ENCODE measurements around the gene TTYH3.

The TTYH3 gene

DNA sequence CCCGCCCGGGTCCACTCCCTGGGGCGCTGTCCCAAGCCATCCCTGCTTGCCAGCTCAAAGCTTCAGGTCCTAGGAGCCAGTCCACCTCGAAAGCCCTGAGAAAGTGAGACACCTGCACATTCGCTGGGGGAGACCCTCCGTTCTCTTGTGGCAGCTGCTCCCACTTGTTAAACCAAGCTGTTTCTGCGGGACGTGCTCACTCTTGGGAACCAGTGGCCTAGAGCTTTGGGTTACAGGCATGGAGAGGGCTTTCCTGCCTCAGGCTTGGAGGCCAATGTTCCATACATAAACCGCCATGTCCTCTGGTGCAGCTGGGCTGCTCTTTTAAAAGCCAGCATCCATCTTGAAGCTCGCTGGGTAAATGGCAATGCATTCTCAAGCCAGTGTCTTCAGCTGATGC lies 19.9 kb upstream of the TTYH3 start:
- peaks cover 21% of the 10 kb centered on the region for H3K4me1 ChIP-seq (ENCODE audit: insufficient read depth, low read length)
- H3K9ac ChIP-seq (ENCODE audit: low read length): no peak overlapping the region
- no peaks in the 10 kb centered on the region for H3K36me3 ChIP-seq (ENCODE audit: insufficient read depth, low read length)
- H3K27me3 ChIP-seq (ENCODE audit: control insufficient read depth in 1 of 2, insufficient read depth in 2 of 2, low read length in 2 of 2): no peaks in the 10 kb centered on the region
- no peak overlapping the region for H3K27ac ChIP-seq (ENCODE audit: low read depth, low read length)
- H3K4me3 ChIP-seq (ENCODE audit: low read depth in 1 of 2, low read length in 2 of 2): no peak overlapping the region
- no peaks in the 10 kb centered on the region for H3K9me3 ChIP-seq (ENCODE audit: low read length)

DNA sequence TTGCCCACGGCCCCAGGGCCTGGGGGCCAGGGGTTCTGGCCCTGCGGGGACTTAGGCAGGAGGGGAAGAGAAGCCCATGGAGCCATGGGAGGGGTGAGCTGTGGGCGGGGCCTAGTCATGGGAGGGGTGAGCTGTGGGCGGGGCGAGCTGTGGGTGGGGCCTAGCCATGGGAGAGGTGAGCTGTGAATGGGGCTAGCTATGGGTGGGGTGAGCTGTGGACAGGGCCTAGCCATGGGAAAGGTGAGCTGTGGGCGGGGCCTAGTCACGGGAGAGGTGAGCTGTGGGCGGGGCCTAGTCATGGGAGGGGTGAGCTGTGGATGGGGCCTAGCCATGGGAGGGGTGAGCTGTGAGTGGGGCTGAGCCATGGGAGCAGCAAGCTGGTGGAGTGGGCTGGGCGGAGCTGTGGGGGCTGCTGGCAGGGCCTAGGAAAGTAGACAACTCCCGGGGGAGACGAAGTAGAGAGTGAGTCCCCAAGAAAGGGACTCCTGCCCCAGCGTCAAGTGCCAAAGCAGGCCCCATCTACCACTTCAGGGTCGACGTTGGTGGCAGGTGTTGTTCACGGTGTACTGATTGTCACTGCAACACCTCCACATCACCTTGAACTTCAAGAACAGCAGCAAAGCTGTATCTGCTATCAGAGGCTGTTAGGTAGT lies 19.2 kb upstream of the TTYH3 start:
- no peaks in the 10 kb centered on the region for H3K27me3 ChIP-seq (ENCODE audit: control insufficient read depth in 1 of 2, insufficient read depth in 2 of 2, low read length in 2 of 2)
- H3K4me1 ChIP-seq (ENCODE audit: insufficient read depth, low read length): peaks cover 27% of the 10 kb centered on the region
- H3K27ac ChIP-seq (ENCODE audit: low read depth, low read length): no peak overlapping the region
- no peaks in the 10 kb centered on the region for H3K9me3 ChIP-seq (ENCODE audit: low read length)
- H3K36me3 ChIP-seq (ENCODE audit: insufficient read depth, low read length): no peaks in the 10 kb centered on the region
- no peak overlapping the region for H3K4me3 ChIP-seq (ENCODE audit: low read depth in 1 of 2, low read length in 2 of 2)
- no peak overlapping the region for H3K9ac ChIP-seq (ENCODE audit: low read length)

DNA sequence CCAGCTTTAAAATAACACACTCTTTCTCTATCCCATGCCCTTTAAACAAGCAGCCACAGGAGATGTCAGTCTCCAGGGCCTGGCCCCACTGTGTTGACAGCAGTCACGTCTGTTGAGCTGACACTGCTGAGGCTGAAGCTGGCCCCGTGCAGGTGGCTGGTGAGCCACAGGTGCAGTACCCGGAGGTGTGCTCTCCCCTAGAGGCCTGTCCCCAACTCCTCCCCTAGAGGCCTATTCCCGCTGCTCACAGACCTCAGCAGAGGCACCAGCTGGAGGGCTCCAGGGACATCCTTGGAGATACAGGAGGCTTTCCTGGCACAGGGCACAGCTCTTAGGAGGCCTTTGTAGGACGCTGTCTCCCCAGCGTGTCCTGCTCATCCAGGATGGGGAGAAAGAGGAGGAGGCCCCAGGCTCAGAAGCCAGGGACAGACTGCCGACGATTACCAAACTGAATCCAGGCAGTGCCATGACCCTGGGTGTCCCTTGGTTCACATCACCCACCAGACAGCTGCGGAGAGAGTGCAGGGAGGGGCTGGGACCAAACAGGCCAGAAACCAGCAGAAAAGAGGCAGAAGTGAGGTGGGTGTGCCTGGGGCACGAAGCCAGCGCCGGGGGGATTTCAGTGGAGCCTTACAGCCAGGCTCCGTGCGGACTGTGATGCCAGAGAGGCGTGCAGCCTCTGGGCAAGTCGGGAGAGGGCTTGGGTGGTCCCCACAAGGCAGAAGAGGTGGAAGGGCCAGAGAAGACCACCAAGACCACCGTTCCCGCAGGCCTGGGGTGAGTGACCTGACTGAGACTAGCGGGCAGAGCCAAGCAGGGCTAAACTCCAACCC lies 18.5 kb upstream of the TTYH3 start:
- Histone ChIP-seq H3K9ac (ENCODE audit: low read length) (no peak overlapping the region), H3K27ac (ENCODE audit: low read depth, low read length) (no peak overlapping the region), H3K4me1 (ENCODE audit: insufficient read depth, low read length) (peaks cover 35% of the 10 kb centered on the region), H3K4me3 (ENCODE audit: low read depth in 1 of 2, low read length in 2 of 2) (no peak overlapping the region), H3K9me3 (ENCODE audit: low read length) (no peaks in the 10 kb centered on the region), H3K27me3 (ENCODE audit: control insufficient read depth in 1 of 2, insufficient read depth in 2 of 2, low read length in 2 of 2) (no peaks in the 10 kb centered on the region), H3K36me3 (ENCODE audit: insufficient read depth, low read length) (no peaks in the 10 kb centered on the region)

DNA sequence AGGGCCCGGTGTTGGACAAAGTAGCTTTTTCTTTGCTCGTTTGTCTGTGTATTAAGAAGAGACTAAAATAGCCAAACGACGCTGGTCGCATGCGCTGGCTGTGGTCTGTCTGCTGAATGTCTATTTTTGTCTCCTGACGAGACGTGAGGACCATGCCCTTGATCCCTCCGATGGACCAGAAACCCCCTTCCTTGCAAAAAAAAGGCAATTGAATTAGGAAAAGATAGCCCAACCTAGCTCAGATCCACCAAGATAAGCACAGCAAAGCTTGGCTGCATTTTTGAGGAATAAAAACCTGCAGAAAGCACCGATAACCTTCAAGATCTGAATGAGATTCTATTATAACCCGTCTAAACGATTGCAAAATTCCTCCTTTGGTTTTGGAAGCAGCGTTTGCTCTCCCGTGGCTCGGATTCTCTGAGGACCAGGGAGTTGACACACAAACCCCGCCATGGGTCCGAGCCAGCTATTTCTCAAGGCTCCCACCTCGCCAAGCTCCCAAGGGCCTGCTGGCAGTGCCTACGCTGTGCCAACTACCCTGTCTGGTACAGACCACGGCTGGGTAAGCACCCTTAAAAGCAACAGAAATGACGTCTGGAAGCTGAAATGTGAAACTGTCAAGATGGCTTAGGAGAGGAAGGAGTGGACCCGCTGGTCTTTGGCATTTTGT lies 17.7 kb upstream of the TTYH3 start:
- Histone ChIP-seq H3K4me1 (ENCODE audit: insufficient read depth, low read length) (peaks cover 35% of the 10 kb centered on the region), H3K4me3 (ENCODE audit: low read depth in 1 of 2, low read length in 2 of 2) (peak overlapping the region in 1 of 2 donors; percentile 31), H3K9me3 (ENCODE audit: low read length) (no peaks in the 10 kb centered on the region), H3K27ac (ENCODE audit: low read depth, low read length) (no peak overlapping the region), H3K27me3 (ENCODE audit: control insufficient read depth in 1 of 2, insufficient read depth in 2 of 2, low read length in 2 of 2) (no peaks in the 10 kb centered on the region), H3K36me3 (ENCODE audit: insufficient read depth, low read length) (no peaks in the 10 kb centered on the region), H3K9ac (ENCODE audit: low read length) (no peak overlapping the region)

DNA sequence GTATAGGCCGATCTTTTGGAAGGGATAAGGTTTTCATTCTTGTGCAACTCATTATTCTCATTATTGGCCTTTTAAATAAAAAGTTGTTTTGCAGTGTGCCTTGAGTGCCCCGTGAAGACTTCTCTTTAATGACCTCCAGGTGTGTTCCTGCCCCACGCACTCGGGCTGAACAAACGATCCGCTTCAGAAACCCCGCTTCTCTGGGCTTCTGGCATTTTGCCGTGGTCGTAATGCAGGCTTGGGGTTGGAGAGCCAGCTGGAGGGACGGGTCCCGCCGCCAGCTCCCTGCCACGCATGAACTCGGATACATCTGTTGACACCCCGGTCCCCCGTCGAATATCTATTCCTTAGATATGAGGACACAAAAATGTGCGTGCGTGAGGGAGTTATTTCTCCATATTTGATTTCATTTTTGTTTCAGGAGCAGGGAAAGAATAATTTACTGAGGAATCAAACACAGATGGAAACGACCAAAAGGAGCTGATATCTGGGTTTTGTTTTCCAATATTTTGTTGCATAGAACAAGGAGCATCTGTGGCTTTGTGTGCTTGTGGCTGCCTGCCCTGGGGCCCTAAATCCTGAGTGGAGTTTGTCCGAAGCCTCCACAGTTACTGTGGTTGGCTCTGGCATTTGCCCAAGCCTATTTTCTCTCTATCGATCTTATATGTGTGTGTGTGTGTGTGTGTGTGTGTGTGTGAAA lies 17.0 kb upstream of the TTYH3 start:
- no peak overlapping the region for H3K9ac ChIP-seq (ENCODE audit: low read length)
- no peaks in the 10 kb centered on the region for H3K27me3 ChIP-seq (ENCODE audit: control insufficient read depth in 1 of 2, insufficient read depth in 2 of 2, low read length in 2 of 2)
- peak overlapping the region; percentile 3 for H3K27ac ChIP-seq (ENCODE audit: low read depth, low read length)
- H3K36me3 ChIP-seq (ENCODE audit: insufficient read depth, low read length): no peaks in the 10 kb centered on the region
- peaks cover 35% of the 10 kb centered on the region for H3K4me1 ChIP-seq (ENCODE audit: insufficient read depth, low read length)
- H3K9me3 ChIP-seq (ENCODE audit: low read length): no peaks in the 10 kb centered on the region
- H3K4me3 ChIP-seq (ENCODE audit: low read depth in 1 of 2, low read length in 2 of 2): peak overlapping the region in 1 of 2 donors; percentile 31

DNA sequence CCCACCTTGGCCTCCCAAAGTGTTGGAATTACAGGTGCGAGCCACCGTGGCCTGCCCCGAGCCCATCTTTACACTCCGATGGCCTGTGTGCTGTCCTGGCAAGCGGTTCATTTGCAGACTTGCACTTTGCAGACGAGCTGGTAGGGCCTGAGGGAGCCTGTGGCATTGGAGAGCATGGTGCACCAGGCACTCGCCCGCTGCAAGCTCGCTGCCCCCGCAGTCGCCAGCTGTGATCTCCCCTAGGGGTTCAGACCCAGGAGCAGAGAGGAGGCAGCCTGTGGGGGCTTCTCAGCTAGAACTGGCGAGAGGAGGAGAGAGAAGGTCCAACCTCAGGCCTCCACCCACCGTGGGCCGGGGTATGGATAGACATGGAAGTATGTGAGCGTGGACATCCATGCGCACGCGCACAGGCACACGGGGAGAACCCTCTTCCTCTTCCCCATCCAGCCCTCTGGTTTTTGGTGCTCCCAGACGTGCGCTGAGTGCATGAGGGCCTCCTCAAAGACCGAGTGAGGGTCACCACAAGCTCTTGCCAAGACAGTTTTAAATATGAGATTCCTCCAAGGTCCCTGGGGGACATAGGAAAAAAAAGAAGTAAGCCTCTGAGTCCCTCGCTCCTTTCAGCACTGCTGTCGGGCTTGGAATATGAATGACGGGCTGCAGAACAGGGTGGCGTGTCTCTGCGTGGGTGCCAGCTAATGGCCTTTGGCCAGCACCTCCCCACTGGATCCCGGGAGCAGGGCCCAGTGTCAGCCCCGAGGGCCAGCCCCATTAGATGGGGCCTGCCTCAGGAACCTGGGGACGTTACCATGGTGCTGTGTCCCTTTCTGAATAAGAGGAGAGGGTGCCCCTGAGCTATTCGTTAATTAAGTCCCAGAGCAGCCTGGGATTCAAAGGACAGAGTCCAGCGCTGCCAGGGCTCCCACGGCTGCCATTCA lies 15.1 kb upstream of the TTYH3 start:
- H3K4me3 ChIP-seq (ENCODE audit: low read depth in 1 of 2, low read length in 2 of 2): no peak overlapping the region

DNA sequence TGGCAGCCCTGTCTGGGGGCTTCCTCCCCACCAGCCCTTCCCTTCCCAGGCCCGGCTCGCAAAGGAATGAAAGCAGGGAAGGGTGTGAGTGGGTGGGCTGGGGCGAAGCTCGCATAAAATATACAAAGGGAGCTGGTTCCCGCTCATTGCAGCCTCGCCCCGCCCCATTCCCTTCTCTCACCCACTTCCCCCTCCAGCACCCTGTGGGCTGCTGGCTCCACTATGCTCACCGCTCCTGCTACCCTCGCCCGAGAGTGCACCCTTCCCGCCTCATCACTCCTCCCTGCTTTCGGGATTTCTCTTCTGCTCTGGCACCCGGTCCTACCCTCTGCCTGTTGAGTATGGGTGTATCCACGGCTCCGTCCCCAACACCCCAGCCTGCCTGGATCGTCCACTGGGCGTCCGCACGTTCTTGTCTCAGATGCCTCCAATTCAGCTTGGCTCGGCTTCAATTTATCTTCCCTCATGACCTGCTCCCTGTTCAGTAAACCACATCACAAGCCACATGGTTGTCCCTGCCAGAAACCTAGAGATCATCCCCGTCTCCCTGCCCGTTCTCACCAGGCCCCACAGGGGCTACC lies 14.4 kb upstream of the TTYH3 start:
- H3K4me3 ChIP-seq (ENCODE audit: low read depth in 1 of 2, low read length in 2 of 2): no peak overlapping the region
- H3K9ac ChIP-seq (ENCODE audit: low read length): no peak overlapping the region
- peaks cover 42% of the 10 kb centered on the region for H3K4me1 ChIP-seq (ENCODE audit: insufficient read depth, low read length)
- H3K27ac ChIP-seq (ENCODE audit: low read depth, low read length): no peak overlapping the region
- no peaks in the 10 kb centered on the region for H3K36me3 ChIP-seq (ENCODE audit: insufficient read depth, low read length)
- no peaks in the 10 kb centered on the region for H3K27me3 ChIP-seq (ENCODE audit: control insufficient read depth in 1 of 2, insufficient read depth in 2 of 2, low read length in 2 of 2)
- H3K9me3 ChIP-seq (ENCODE audit: low read length): no peaks in the 10 kb centered on the region

More for the DNA sequence above, 15.1 kb upstream of the TTYH3 start:
- H3K27me3 ChIP-seq (ENCODE audit: control insufficient read depth in 1 of 2, insufficient read depth in 2 of 2, low read length in 2 of 2): no peaks in the 10 kb centered on the region
- H3K27ac ChIP-seq (ENCODE audit: low read depth, low read length): no peak overlapping the region
- peaks cover 40% of the 10 kb centered on the region for H3K4me1 ChIP-seq (ENCODE audit: insufficient read depth, low read length)
- H3K36me3 ChIP-seq (ENCODE audit: insufficient read depth, low read length): no peaks in the 10 kb centered on the region
- H3K9me3 ChIP-seq (ENCODE audit: low read length): no peaks in the 10 kb centered on the region
- no peak overlapping the region for H3K9ac ChIP-seq (ENCODE audit: low read length)

DNA sequence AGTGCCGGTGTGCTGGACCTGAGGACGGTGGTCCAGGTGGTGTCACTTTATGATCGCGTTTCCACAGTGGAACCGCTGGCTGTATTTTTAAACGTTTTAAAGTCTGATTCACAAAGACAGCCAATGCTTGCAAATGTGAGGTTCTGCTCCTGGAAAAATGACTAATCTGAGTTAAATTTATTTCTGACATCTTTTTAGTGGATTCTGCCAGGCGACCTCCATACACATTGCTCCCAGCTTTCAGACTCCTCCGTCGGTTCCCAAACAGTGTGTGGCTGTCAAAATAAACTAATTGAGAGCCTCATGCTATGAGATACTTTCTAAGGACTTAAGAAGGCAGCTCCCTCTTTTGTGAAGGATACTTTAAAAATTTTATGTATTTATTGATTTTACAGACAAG lies 12.7 kb upstream of the TTYH3 start:
- H3K27ac ChIP-seq (ENCODE audit: low read depth, low read length): no peak overlapping the region
- H3K27me3 ChIP-seq (ENCODE audit: control insufficient read depth in 1 of 2, insufficient read depth in 2 of 2, low read length in 2 of 2): no peaks in the 10 kb centered on the region
- H3K9ac ChIP-seq (ENCODE audit: low read length): no peak overlapping the region
- H3K4me1 ChIP-seq (ENCODE audit: insufficient read depth, low read length): peaks cover 34% of the 10 kb centered on the region
- H3K4me3 ChIP-seq (ENCODE audit: low read depth in 1 of 2, low read length in 2 of 2): no peak overlapping the region
- no peaks in the 10 kb centered on the region for H3K9me3 ChIP-seq (ENCODE audit: low read length)
- H3K36me3 ChIP-seq (ENCODE audit: insufficient read depth, low read length): no peaks in the 10 kb centered on the region

DNA sequence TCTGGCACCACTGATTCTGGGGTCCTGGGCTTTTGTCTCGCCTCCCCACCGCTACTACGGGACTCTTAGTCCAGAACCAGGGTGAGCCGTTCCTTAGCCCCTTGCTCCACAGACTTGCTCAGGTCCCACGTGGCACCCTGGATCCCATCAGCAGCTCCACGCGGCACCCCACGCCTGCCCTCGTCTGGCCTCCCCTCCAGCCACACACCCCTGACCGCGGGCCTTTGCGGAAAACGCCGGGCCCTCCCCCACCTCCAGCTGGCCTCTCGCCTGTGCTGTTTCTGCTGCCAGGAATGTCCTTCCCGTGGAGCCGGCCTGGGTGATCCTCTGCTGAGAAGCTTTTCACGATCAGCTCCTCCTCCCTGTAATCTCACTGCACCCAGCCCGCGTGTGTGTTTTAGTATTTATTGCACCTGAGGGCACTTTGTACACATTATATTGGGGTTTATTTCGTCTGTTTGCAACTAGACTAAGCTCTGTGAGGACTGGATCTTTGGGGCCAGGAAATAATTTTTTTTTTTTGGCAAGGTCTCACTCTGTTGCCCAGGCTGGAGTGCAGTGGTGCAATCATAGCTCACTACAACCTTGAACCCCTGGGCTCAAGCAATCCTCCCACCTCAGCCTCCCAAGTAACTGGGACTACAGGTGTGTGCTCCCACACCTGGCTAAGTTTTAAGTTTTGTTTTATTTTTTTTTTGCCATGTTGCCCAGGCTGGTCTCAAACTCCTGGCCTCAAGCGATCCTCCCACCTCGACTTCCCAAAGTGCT lies 10.5 kb upstream of the TTYH3 start:
- Histone ChIP-seq H3K9me3 (ENCODE audit: low read length) (no peaks in the 10 kb centered on the region), H3K4me3 (ENCODE audit: low read depth in 1 of 2, low read length in 2 of 2) (no peak overlapping the region), H3K9ac (ENCODE audit: low read length) (no peak overlapping the region), H3K4me1 (ENCODE audit: insufficient read depth, low read length) (peaks cover 24% of the 10 kb centered on the region), H3K27ac (ENCODE audit: low read depth, low read length) (no peak overlapping the region), H3K27me3 (ENCODE audit: control insufficient read depth in 1 of 2, insufficient read depth in 2 of 2, low read length in 2 of 2) (no peaks in the 10 kb centered on the region), H3K36me3 (ENCODE audit: insufficient read depth, low read length) (no peaks in the 10 kb centered on the region)

Data from muscle layer of colon (tissue), 2 donors.